GM21717 (cell line): ENCODE data around the gene MAML3.
"Not testable (repeated sequence)": the region's sequence is repeated elsewhere in the genome, so short reads cannot be mapped to it uniquely, and the experiment has no call there.

Experiments used
- ATAC-seq: cut with Tn5 transposase; IDR thresholded peaks from one replicate; pipeline ENCODE4 v1.9.1; 2021; ENCODE audit warnings: mild to moderate bottlenecking, moderate library complexity; ENCODE audit not compliant: unreplicated experiment

MAML3 gene

DNA sequence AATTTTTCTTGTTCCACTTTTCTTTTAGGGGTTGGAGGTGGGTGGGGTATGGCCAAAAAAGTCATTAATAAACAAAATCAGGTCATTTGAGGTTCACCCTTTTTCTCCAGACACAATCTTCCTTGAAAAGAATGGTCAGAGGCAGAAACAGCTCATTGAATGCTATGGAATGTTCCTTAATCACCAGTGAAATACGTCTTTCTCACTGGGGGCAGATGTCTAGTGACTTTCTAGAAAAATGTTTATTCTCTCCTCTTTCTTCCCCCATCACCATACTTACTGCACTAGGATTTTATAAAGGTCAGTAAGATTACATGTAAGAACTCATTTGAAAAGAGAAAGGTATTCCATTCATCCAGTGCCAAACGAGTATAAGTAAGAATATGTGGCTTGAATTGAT lies 443.9 kb downstream of the MAML3 start:
- ATAC-seq, result no peak

DNA sequence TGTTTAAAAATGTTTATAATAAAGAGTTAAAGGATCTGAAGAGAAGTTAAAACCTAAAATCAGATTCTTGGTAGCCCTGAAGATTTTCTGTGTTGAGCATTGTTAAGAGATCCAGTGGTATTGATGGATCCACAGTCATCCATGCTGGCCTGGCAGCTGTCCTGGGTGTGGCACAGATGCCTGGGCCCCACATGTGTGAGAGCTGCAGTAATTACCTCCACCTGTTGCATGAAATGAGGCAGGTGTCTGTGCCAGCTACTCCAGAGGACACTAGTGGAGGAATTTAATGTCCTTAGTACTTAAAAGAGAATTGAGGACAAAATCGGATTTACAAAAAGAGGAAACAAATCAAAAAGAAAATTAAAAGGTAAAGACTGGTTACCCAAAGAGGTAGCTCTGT lies 444.3 kb downstream of the MAML3 start:
- no peak for ATAC-seq

- no peak for ATAC-seq
These were observed 449.0 kb downstream of the MAML3 start for GRCh38 chr4:139704915-139705485.

DNA sequence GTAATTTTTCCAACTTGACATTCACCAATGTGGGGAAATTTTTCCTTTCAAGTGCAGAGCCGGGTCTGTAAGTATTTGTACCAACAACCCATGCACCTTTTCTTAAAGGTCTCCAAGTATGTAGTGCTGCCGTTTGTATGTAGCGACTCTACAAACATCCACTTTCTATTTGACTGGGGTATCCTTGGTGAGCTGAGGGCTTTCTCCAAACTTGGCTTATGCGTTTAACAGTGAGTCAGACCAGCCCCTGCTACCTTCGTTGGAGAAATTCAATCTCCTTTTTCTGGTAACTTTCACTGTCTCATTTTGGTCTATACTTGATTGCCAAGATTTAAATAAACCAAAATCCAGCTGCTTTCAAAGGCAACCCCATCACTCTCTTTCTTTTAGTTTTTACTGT lies 453.4 kb downstream of the MAML3 start:
- no peak for ATAC-seq

- ATAC-seq, result not testable (repeated sequence)
These were observed 455.6 kb downstream of the MAML3 start for GRCh38 chr4:139698167-139698925.

- ATAC-seq, result no peak
These were observed 457.5 kb downstream of the MAML3 start for GRCh38 chr4:139696491-139696890.

GRCh38 chr4:139694522-139695107 lies 459.4 kb downstream of the MAML3 start:
- no peak for ATAC-seq

DNA sequence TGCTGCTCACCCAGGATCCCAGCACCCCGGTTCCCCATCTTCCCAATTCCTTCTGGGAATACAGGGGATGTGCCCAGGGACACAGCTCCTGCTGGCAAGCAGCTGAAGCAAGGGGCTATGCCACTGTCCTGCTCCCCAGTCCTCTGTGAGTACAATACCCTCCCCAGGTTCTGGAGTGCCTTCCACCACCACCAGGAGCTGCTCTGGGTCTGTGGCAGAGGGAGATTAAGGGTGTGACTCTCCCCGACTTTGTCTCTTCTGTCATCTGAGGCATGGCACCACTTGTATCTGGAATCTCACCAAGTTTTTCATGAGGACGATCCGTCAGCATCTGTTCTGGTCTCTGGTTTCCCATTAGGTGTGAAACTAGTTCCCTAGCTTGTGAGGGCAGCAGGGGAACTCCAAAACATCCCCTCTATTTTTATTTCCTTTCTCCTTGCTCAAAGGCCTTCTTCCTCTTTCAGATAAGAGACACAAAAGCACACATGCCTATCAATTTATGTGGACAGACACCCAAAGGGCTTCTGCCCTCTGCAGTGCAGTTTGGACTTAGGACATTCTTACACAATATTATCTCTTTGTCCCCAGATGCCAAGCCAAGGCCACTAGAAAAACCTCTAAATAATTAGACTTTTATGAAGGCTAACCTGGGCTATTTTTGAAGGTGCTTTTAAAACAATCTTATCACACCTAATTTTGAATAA lies 461.5 kb downstream of the MAML3 start:
- no peak for ATAC-seq

- no peak for ATAC-seq
These were observed 463.6 kb downstream of the MAML3 start for GRCh38 chr4:139690419-139690818.

GRCh38 chr4:139689093-139689722 lies 464.8 kb downstream of the MAML3 start:
- ATAC-seq, result no peak

GRCh38 chr4:139686988-139687387 lies 467.0 kb downstream of the MAML3 start:
- no peak for ATAC-seq

DNA sequence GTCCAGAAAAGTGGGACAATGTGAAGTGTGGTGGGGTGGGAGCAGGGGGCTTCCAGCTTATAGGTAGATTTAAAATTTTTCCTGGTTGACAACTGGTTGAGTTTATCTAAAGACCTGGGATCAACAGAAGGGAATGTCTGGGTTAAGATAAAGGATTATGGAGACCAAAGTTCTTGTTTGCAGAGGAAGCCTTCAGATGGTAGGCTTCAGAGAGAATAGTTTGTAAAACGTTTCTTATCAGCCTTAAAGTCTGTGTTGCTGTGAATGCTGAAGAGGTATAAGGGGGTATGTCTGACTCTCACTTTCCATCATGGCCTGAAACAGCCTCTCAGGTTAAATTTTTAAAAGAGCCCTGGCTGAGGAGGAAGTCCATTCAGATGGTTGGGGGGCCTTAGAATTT lies 467.9 kb downstream of the MAML3 start:
- no peak for ATAC-seq

GRCh38 chr4:139685180-139685579 lies 468.8 kb downstream of the MAML3 start:
- no peak for ATAC-seq

DNA sequence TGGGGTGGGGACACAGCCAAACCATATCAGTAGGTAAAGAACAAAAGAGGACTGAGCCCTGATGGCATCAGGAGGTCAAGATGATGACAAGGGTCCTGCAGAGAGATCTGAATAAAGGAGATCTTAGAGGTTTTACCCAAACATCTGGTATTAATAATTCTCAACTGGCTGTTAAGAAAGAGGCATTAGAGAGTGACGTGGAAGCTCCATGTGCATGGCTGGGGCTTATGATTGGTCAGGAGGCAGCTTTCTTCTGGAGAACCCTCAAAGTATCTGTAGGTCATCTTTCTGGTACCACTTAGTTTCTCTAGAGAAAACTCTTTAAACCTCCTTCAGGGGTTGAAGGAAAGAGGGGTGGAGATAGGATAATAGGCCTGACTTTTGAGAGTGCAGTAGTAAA lies 469.6 kb downstream of the MAML3 start:
- no peak for ATAC-seq

GRCh38 chr4:139682741-139683151 lies 471.2 kb downstream of the MAML3 start:
- ATAC-seq, result no peak

DNA sequence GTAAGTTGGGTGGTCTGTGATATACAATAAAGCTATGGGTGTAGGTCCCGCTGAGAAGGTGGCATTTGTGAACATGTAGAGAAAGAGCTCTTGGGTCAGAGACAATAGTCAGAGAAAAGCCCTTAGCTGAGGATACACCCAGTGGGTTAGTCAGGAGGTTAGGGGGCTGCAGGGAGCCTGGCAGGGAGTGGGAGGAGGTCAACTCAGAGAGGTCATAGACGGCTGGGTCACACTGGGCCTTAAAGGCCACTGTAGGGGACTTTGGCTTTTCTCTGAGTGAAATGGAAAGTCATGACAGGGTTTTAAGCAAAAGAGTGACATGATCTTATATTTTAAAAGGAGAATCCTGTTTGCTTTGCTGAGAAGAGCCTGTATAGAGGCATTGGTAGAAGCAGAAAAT lies 471.7 kb downstream of the MAML3 start:
- no peak for ATAC-seq

DNA sequence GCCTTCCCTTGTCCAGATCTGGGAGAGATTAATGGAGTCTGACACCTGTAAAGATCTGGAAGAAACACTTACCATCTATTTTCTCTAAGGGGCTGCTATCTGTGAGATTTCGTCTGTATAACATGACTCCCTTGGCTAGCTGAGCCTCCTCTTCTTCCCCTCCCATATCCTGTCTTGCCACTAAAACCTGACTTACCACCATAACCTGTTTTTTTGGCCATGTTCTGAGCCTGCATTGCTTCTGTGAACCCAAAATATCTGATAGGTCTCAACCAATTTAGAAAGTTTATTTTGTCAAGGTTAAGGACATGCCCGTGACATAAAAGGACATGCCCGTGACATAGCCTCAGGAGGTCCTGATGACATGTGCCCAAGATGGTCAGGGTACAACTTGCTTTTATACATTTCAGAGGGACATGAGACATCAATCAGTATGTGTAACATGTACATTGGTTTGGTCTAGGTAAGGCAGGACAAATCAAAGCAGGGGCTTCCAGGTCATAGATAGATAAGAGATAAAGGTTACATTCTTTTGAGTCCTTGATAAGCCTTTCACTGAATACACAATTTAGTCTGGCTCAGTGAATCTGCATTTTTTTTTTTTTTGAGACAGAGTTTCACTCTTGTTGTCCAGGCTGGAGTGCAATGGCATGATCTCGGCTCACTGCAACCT lies 476.9 kb downstream of the MAML3 start:
- no peak for ATAC-seq

DNA sequence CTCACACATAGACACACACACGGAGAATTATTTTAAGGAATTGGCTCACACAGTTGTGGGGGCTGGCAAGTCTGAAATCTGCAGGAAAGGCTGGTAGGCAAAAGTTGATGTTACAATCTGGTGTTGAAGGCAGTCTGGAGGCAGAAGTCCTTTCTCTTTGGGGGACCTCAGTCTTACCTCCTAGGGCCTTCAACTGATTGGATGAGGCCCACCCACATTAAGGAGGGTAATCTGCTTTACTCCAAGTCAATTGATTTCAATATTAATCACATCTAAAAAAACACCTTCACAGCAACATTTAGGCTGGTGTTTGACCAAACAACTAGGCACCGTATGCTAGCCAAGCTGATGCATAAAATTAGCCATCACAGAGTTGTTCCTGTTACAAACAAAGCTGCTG lies 477.6 kb downstream of the MAML3 start:
- no peak for ATAC-seq

- ATAC-seq, result no peak
These were observed 478.3 kb downstream of the MAML3 start for GRCh38 chr4:139675651-139676050.

- peak; percentile 68 for ATAC-seq
These were observed 479.0 kb downstream of the MAML3 start for GRCh38 chr4:139674875-139675550.
